Mesendoderm (in vitro differentiated cells): ENCODE measurements around the gene MAML3.

Experiments used
- DNase-seq: peaks from one replicate; pipeline ENCODE4 v3.0.0; 2013
- H2AK5ac ChIP-seq: 2 replicates; pipeline ENCODE4 v1.6.1; 2013; ENCODE audit warnings: low read length, inconsistent platforms
- H2BK120ac ChIP-seq: 2 replicates; pipeline ENCODE4 v1.6.1; 2013; ENCODE audit warnings: low read depth, mild to moderate bottlenecking, low read length, moderate library complexity, mixed read lengths
- H2BK15ac ChIP-seq: replicated peaks from 2 replicates; pipeline ENCODE4 v1.6.1; 2013; ENCODE audit warnings: low read depth, mild to moderate bottlenecking, moderate library complexity
- H2BK5ac ChIP-seq: 2 replicates; pipeline ENCODE4 v1.6.1; 2013; ENCODE audit warnings: low read length, inconsistent platforms
- H3K18ac ChIP-seq: 2 replicates; pipeline ENCODE4 v1.6.1; 2013; ENCODE audit warnings: mild to moderate bottlenecking, low read length, mixed read lengths
- H3K23ac ChIP-seq: one replicate; pipeline ENCODE4 v1.6.1; 2013; ENCODE audit warnings: low read length
- H3K27ac ChIP-seq: 2 replicates; pipeline ENCODE4 v1.5.1; 2013; ENCODE audit warnings: low read depth, mild to moderate bottlenecking, inconsistent platforms, low read length, moderate library complexity
- H3K27me3 ChIP-seq: 2 replicates; pipeline ENCODE4 v1.6.1; 2013; ENCODE audit warnings: low read length, control low read depth, mild to moderate bottlenecking, inconsistent platforms; ENCODE audit not compliant: insufficient read depth, poor library complexity
- H3K36me3 ChIP-seq: 2 replicates; pipeline ENCODE4 v1.6.1; 2013; ENCODE audit warnings: low read length, inconsistent platforms; ENCODE audit not compliant: control insufficient read depth, insufficient read depth
- H3K4ac ChIP-seq: one replicate; pipeline ENCODE4 v1.6.1; 2013; ENCODE audit warnings: low read depth, mild to moderate bottlenecking, low read length, moderate library complexity
- H3K4me1 ChIP-seq: 2 replicates; pipeline ENCODE4 v1.6.1; 2013; ENCODE audit warnings: low read depth, low read length, inconsistent platforms; ENCODE audit not compliant: control insufficient read depth
- H3K4me2 ChIP-seq: 2 replicates; pipeline ENCODE4 v1.6.1; 2013; ENCODE audit warnings: low read length
- H3K4me3 ChIP-seq: 2 replicates; pipeline ENCODE4 v1.5.1; 2013; ENCODE audit warnings: mild to moderate bottlenecking, low read length
- H3K56ac ChIP-seq: one replicate; pipeline ENCODE4 v1.6.1; 2013; ENCODE audit warnings: low read length
- H3K79me1 ChIP-seq: 2 replicates; pipeline ENCODE4 v1.6.1; 2013; ENCODE audit warnings: low read length, inconsistent platforms
- H3K79me2 ChIP-seq: 2 replicates; pipeline ENCODE4 v1.6.1; 2013; ENCODE audit warnings: mild to moderate bottlenecking, low read length; ENCODE audit not compliant: control insufficient read depth, insufficient read depth
- H3K9ac ChIP-seq: 2 replicates; pipeline ENCODE4 v1.6.1; 2013; ENCODE audit warnings: low read length, inconsistent platforms
- H4K5ac ChIP-seq: one replicate; pipeline ENCODE4 v1.6.1; 2013; ENCODE audit warnings: low read length
- H4K8ac ChIP-seq: one replicate; pipeline ENCODE4 v1.6.1; 2013; ENCODE audit warnings: low read depth, mild to moderate bottlenecking, control low read depth, low read length, moderate library complexity
- WGBS: extraction: QIAGEN DNeasy Blood & Tissue Kit; methylation state at CpG from one replicate; pipeline ENCODE4 v1.1.7; 2013; ENCODE audit warnings: low lambda C conversion rate, missing lambda C conversion rate; ENCODE audit not compliant: insufficient coverage; ENCODE audit errors: extremely low coverage; 5-methylcytosine and 5-hydroxymethylcytosine counted together

Gene MAML3

GRCh38 chr4:139935911-139936310 lies 218.1 kb downstream of the MAML3 start:
- Histone ChIP-seq H3K4me1 (peaks cover 9% of the 10 kb centered on the region), H4K5ac (no peak overlapping the region), H3K27ac (no peak overlapping the region), H2BK15ac (no peak overlapping the region), H2AK5ac (no peak overlapping the region), H3K4me2 (no peak overlapping the region), H3K79me2 (no peaks in the 10 kb centered on the region), H3K4me3 (no peak overlapping the region), H4K8ac (no peak overlapping the region), H3K18ac (no peak overlapping the region), H2BK5ac (no peak overlapping the region), H3K27me3 (no peaks in the 10 kb centered on the region), H3K4ac (no peak overlapping the region), H3K56ac (no peak overlapping the region), H3K36me3 (no peaks in the 10 kb centered on the region), H3K9ac (no peak overlapping the region), H3K23ac (no peak overlapping the region), H3K79me1 (no peaks in the 10 kb centered on the region), H2BK120ac (no peak overlapping the region)
- no peak for DNase-seq
- WGBS, result no CpG with 5 or more reads among the region's 4 CpGs

GRCh38 chr4:139934708-139935195 lies 219.2 kb downstream of the MAML3 start:
- Histone ChIP-seq H3K56ac (no peak overlapping the region), H3K27me3 (no peaks in the 10 kb centered on the region), H3K4me3 (no peak overlapping the region), H4K8ac (no peak overlapping the region), H3K79me1 (no peaks in the 10 kb centered on the region), H3K9ac (no peak overlapping the region), H3K23ac (no peak overlapping the region), H3K27ac (no peak overlapping the region), H2BK15ac (no peak overlapping the region), H2BK120ac (no peak overlapping the region), H4K5ac (no peak overlapping the region), H3K79me2 (no peaks in the 10 kb centered on the region), H3K4me1 (peaks cover 9% of the 10 kb centered on the region), H3K36me3 (no peaks in the 10 kb centered on the region), H2BK5ac (no peak overlapping the region), H2AK5ac (no peak overlapping the region), H3K4ac (no peak overlapping the region), H3K18ac (no peak overlapping the region), H3K4me2 (no peak overlapping the region)
- no CpG with 5 or more reads among the region's 3 CpGs for WGBS
- DNase-seq, result no peak

- no peak overlapping the region for H3K9ac ChIP-seq
- H3K56ac ChIP-seq, result no peak overlapping the region
- H3K18ac ChIP-seq, result no peak overlapping the region
- H3K79me1 ChIP-seq, result no peaks in the 10 kb centered on the region
- DNase-seq, result no peak
- H3K79me2 ChIP-seq, result no peaks in the 10 kb centered on the region
- H3K23ac ChIP-seq, result no peak overlapping the region
- H2AK5ac ChIP-seq, result no peak overlapping the region
- 100% methylated on average over 3 of the region's 10 CpGs for WGBS
- no peaks in the 10 kb centered on the region for H3K36me3 ChIP-seq
- H3K27me3 ChIP-seq, result no peaks in the 10 kb centered on the region
- H3K4me2 ChIP-seq, result no peak overlapping the region
- no peak overlapping the region for H2BK5ac ChIP-seq
- no peak overlapping the region for H3K27ac ChIP-seq
- H3K4me1 ChIP-seq, result peaks cover 9% of the 10 kb centered on the region
- H2BK120ac ChIP-seq, result no peak overlapping the region
- H3K4me3 ChIP-seq, result no peak overlapping the region
- no peak overlapping the region for H2BK15ac ChIP-seq
- H4K8ac ChIP-seq, result no peak overlapping the region
- no peak overlapping the region for H3K4ac ChIP-seq
- no peak overlapping the region for H4K5ac ChIP-seq
These were observed 219.8 kb downstream of the MAML3 start for GRCh38 chr4:139934057-139934707.

DNA sequence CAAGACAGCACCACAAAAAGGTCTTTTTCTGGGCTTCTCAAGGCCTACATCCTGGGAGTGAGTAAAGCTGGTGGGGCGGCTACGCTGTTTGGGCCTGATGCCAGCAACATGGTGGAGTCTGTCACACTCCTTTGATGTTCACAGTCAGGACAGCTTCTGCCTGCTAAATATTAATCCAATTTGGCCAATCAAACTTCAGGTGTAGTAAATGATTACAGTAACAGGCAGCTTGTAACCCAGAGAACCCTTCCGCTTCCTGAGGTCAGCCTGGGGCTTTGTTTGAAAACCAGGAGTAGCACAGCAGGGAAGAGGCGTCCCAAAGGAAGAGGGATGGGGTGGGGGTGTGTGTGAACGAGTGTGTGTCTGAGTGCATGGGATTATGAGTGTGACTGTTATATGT lies 220.4 kb downstream of the MAML3 start:
- no peak overlapping the region for H4K5ac ChIP-seq
- no peaks in the 10 kb centered on the region for H3K79me2 ChIP-seq
- H3K4me3 ChIP-seq, result no peak overlapping the region
- H2BK5ac ChIP-seq, result no peak overlapping the region
- H3K23ac ChIP-seq, result no peak overlapping the region
- DNase-seq, result peak; percentile 37
- no peak overlapping the region for H2BK120ac ChIP-seq
- H3K4ac ChIP-seq, result no peak overlapping the region
- WGBS, result no CpG with 5 or more reads among the region's 5 CpGs
- H4K8ac ChIP-seq, result no peak overlapping the region
- no peak overlapping the region for H3K9ac ChIP-seq
- H2BK15ac ChIP-seq, result no peak overlapping the region
- H3K4me1 ChIP-seq, result peaks cover 9% of the 10 kb centered on the region
- H3K36me3 ChIP-seq, result no peaks in the 10 kb centered on the region
- peak overlapping the region; percentile 27 for H3K56ac ChIP-seq
- no peak overlapping the region for H3K27ac ChIP-seq
- no peaks in the 10 kb centered on the region for H3K79me1 ChIP-seq
- H3K4me2 ChIP-seq, result no peak overlapping the region
- H3K18ac ChIP-seq, result no peak overlapping the region
- no peaks in the 10 kb centered on the region for H3K27me3 ChIP-seq
- no peak overlapping the region for H2AK5ac ChIP-seq

GRCh38 chr4:139933104-139933503 lies 220.9 kb downstream of the MAML3 start:
- Histone ChIP-seq H3K36me3 (no peaks in the 10 kb centered on the region), H3K4me1 (peaks cover 9% of the 10 kb centered on the region), H3K4me2 (no peak overlapping the region), H2BK5ac (no peak overlapping the region), H3K27me3 (no peaks in the 10 kb centered on the region), H3K4me3 (no peak overlapping the region), H3K79me2 (no peaks in the 10 kb centered on the region), H2BK15ac (no peak overlapping the region), H3K23ac (no peak overlapping the region), H3K18ac (no peak overlapping the region), H2BK120ac (no peak overlapping the region), H3K79me1 (no peaks in the 10 kb centered on the region), H3K27ac (no peak overlapping the region), H3K9ac (no peak overlapping the region), H3K56ac (no peak overlapping the region), H4K8ac (no peak overlapping the region), H4K5ac (no peak overlapping the region), H2AK5ac (no peak overlapping the region), H3K4ac (no peak overlapping the region)
- DNase-seq, result no peak
- no CpG with 5 or more reads among the region's 6 CpGs for WGBS

DNA sequence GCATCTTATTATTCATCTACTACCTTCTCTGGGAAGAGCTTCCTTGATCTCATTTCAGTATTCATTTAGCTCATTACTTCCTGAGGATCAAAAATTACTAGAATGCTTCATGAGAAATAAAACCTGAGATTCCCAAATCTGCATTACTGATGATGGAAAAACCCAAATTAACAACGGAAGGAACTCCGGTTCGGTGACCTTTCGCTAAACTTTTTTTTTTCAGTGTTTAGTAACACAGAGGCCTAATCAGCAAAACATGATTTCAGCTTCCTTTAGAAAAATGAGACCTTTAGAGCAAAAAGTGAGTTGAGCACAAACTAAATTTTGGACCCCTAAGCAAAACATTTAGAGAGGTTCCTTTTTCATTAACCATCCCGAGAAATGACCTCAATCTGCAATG lies 229.2 kb downstream of the MAML3 start:
- no peak overlapping the region for H2BK15ac ChIP-seq
- no peak overlapping the region for H3K9ac ChIP-seq
- no peaks in the 10 kb centered on the region for H3K79me2 ChIP-seq
- H3K23ac ChIP-seq, result no peak overlapping the region
- no peaks in the 10 kb centered on the region for H3K36me3 ChIP-seq
- H4K8ac ChIP-seq, result no peak overlapping the region
- DNase-seq, result no peak
- no CpG with 5 or more reads among the region's 5 CpGs for WGBS
- H3K27me3 ChIP-seq, result no peaks in the 10 kb centered on the region
- H3K4me1 ChIP-seq, result peaks cover 2% of the 10 kb centered on the region
- H3K4me3 ChIP-seq, result no peak overlapping the region
- no peak overlapping the region for H3K27ac ChIP-seq
- no peak overlapping the region for H3K18ac ChIP-seq
- no peak overlapping the region for H2BK5ac ChIP-seq
- H2AK5ac ChIP-seq, result no peak overlapping the region
- no peak overlapping the region for H3K56ac ChIP-seq
- no peak overlapping the region for H2BK120ac ChIP-seq
- no peak overlapping the region for H3K4ac ChIP-seq
- peaks cover 2% of the 10 kb centered on the region for H3K79me1 ChIP-seq
- H4K5ac ChIP-seq, result no peak overlapping the region
- H3K4me2 ChIP-seq, result no peak overlapping the region
